ENCODE data around the gene SH3BP2. TPM values are rescaled to one million over a fixed set of nuclear protein-coding genes. Genes with fewer than 3 reads are reported as not detected.

The SH3BP2 gene
- total RNA-seq, 1 experiment from 2014 or later, result 54.0 TPM

GRCh38 chr4:2847302-2847871 is 54.5 kb downstream of the SH3BP2 start:
- DNase-seq, result no peak
- H3K4me3 ChIP-seq, result no peak overlapping the region
- H2AFZ ChIP-seq, result no peak overlapping the region
- CTCF ChIA-PET, result no interaction called here
- H3K36me3 ChIP-seq (ENCODE audit: low read depth), result no peaks in the 10 kb centered on the region
- POLR2A ChIA-PET (ENCODE audit: unreplicated experiment), result interaction anchor here (0.6 kb wide), 1 partner anchor 96 kb away, joined by 4 read pairs; no protein-coding TSS in a partner anchor
- peaks cover 9% of the 10 kb centered on the region; the same call in 1 of the 2 replicates for H3K4me1 ChIP-seq (replicated peaks; ENCODE audit: insufficient read depth)
- 0 out of 2 replicates have a peak, but pooled peaks cover 4% of the 10 kb centered on the region for H3F3A ChIP-seq (ENCODE audit: insufficient read depth, low read depth)
- H3K27me3 ChIP-seq (ENCODE audit: insufficient read depth, low read depth), result no peaks in the 10 kb centered on the region
- H3K27ac ChIP-seq, result no peak overlapping the region
- no peaks in the 10 kb centered on the region for H3K9me3 ChIP-seq (ENCODE audit: insufficient read depth, low read depth)
- intact Hi-C loops (cut with micrococcal nuclease; ENCODE audit: unreplicated experiment), result no loop called here
- peaks cover 51% of the 10 kb centered on the region for H3K79me2 ChIP-seq (ENCODE audit: low read depth)
- no peak for TF ChIP-seq CTCF (conservative IDR thresholded peaks at IDR 0.05)
- no peak for TF ChIP-seq EZH2 (IDR thresholded peaks at IDR 0.05; ENCODE audit: low read depth)
- BruUV-seq (replicated peaks), result no TSS peak
- H3K9me2 ChIP-seq (ENCODE audit: insufficient read depth), result no peaks in the 10 kb centered on the region
- H4K20me1 ChIP-seq (ENCODE audit: insufficient read depth), result peaks cover 3% of the 10 kb centered on the region; the same call in 1 of the 2 replicates
- H3K4me2 ChIP-seq, result no peak overlapping the region

- peaks cover 9% of the 10 kb centered on the region; the same call in 1 of the 2 replicates for H3K4me1 ChIP-seq (replicated peaks; ENCODE audit: insufficient read depth)
- no peak overlapping the region for H3K4me2 ChIP-seq
- no peaks in the 10 kb centered on the region for H3K36me3 ChIP-seq (ENCODE audit: low read depth)
- H3K9me2 ChIP-seq (ENCODE audit: insufficient read depth), result no peaks in the 10 kb centered on the region
- H2AFZ ChIP-seq, result no peak overlapping the region
- H3K9me3 ChIP-seq (ENCODE audit: insufficient read depth, low read depth), result no peaks in the 10 kb centered on the region
- intact Hi-C loops (cut with micrococcal nuclease; ENCODE audit: unreplicated experiment), result no loop called here
- H3K4me3 ChIP-seq, result no peak overlapping the region
- ChIA-PET POLR2A (ENCODE audit: unreplicated experiment) (interaction anchor here (0.6 kb wide), 1 partner anchor 31 kb away, joined by 3 read pairs; no protein-coding TSS in a partner anchor), CTCF (no interaction called here)
- no peak overlapping the region for H3K27ac ChIP-seq
- no peaks in the 10 kb centered on the region for H3K27me3 ChIP-seq (ENCODE audit: insufficient read depth, low read depth)
- no peak for TF ChIP-seq EZH2 (IDR thresholded peaks at IDR 0.05; ENCODE audit: low read depth)
- TF ChIP-seq CTCF (conservative IDR thresholded peaks at IDR 0.05), result no peak
- H3K79me2 ChIP-seq (ENCODE audit: low read depth), result peaks cover 51% of the 10 kb centered on the region
- BruUV-seq (replicated peaks), result no TSS peak
- no peak for DNase-seq
- peaks cover 3% of the 10 kb centered on the region; the same call in 1 of the 2 replicates for H4K20me1 ChIP-seq (ENCODE audit: insufficient read depth)
- H3F3A ChIP-seq (ENCODE audit: insufficient read depth, low read depth), result no peaks in the 10 kb centered on the region
Measured at GRCh38 chr4:2848449-2848848, 55.6 kb downstream of the SH3BP2 start.

DNA sequence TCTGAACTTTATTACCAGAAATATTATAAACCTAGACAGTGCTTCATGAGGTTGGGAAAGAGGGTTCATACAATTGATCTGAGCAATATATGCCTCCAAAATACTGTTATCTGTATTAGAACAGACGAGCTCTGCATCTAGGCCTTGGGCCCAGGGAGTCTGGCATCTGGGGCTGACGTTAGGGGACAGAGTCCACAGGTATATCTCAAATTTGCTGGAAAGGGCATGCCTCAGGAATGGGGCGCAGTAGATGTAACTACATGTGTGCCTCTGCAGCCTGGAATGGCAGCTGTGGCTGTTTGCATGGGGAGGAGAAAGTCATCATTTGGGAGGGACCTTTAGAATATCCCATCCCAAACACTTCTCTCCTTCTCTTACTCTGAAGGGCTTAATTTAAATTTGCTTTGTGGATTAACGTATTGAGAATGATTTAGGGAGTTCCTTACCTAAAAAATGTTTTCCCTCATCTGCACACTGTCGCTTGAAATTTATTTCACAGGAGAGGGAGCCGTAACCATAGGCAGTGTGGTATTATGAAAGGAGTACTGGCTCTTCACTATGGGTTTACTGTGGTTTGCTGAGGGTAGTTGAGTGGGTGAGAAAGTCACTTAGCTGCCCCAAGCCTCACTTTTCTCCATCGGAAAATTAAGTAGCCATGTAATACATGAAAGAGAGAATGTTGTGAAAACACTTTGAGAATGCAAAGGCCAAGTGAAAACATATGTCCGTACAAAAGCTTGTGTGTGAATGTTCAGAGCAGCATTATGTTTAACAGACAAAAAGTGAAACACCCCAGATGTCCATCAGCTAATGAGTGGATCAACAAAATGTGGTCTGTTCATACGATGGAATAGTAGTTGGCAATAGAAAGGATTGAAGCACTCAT is 56.6 kb downstream of the SH3BP2 start:
- Histone ChIP-seq H3K4me2 (no peak overlapping the region), H3K36me3 (ENCODE audit: low read depth) (no peaks in the 10 kb centered on the region), H3K9me2 (ENCODE audit: insufficient read depth) (no peaks in the 10 kb centered on the region), H3K9me3 (ENCODE audit: insufficient read depth, low read depth) (no peaks in the 10 kb centered on the region), H4K20me1 (ENCODE audit: insufficient read depth) (peaks cover 3% of the 10 kb centered on the region; the same call in 1 of the 2 replicates), H3F3A (ENCODE audit: insufficient read depth, low read depth) (no peaks in the 10 kb centered on the region), H3K79me2 (ENCODE audit: low read depth) (peaks cover 54% of the 10 kb centered on the region), H3K4me3 (no peak overlapping the region), H2AFZ (no peak overlapping the region), H3K27me3 (ENCODE audit: insufficient read depth, low read depth) (no peaks in the 10 kb centered on the region), H3K27ac (no peak overlapping the region), H3K4me1 (replicated peaks; ENCODE audit: insufficient read depth) (peaks cover 8% of the 10 kb centered on the region; the same call in 1 of the 2 replicates)
- CTCF ChIA-PET, result no interaction called here
- POLR2A ChIA-PET (ENCODE audit: unreplicated experiment), result no interaction called here
- TF ChIP-seq CTCF (conservative IDR thresholded peaks at IDR 0.05) (no peak), EZH2 (IDR thresholded peaks at IDR 0.05; ENCODE audit: low read depth) (no peak)
- intact Hi-C loops (cut with micrococcal nuclease; ENCODE audit: unreplicated experiment), result no loop called here
- DNase-seq, result no peak
- no TSS peak for BruUV-seq (replicated peaks)

All from PC-9 (cell line).